GM21447 (cell line): ENCODE results near the gene GHRH.
A peak's percentile ranks its signal among the peaks of the same experiment; 100 is the strongest.

Experiments
- ATAC-seq: cut with Tn5 transposase; IDR thresholded peaks from one replicate; pipeline ENCODE4 v1.9.1; 2021; ENCODE audit not compliant: unreplicated experiment

GHRH gene

GRCh38 chr20:37291724-37292126 is 30.1 kb upstream of the GHRH start:
- ATAC-seq, result no peak

- ATAC-seq, result no peak
These were observed 28.7 kb upstream of the GHRH start for GRCh38 chr20:37290158-37290810.

- no peak for ATAC-seq
These were observed 26.5 kb upstream of the GHRH start for GRCh38 chr20:37288091-37288490.

GRCh38 chr20:37285664-37286374 is 24.2 kb upstream of the GHRH start:
- ATAC-seq, result no peak

GRCh38 chr20:37284691-37285161 is 23.1 kb upstream of the GHRH start:
- no peak for ATAC-seq

GRCh38 chr20:37283530-37284195 is 22.0 kb upstream of the GHRH start:
- no peak for ATAC-seq

GRCh38 chr20:37282556-37282955 is 20.9 kb upstream of the GHRH start:
- ATAC-seq, result no peak

- ATAC-seq, result no peak
These were observed 18.8 kb upstream of the GHRH start for GRCh38 chr20:37280403-37280802.

- no peak for ATAC-seq
These were observed 18.2 kb upstream of the GHRH start for GRCh38 chr20:37279820-37280219.

- ATAC-seq, result no peak
These were observed 17.5 kb upstream of the GHRH start for GRCh38 chr20:37278966-37279590.

- ATAC-seq, result no peak
These were observed 15.6 kb upstream of the GHRH start for GRCh38 chr20:37277253-37277593.

- ATAC-seq, result peak; percentile 73
These were observed 15.1 kb upstream of the GHRH start for GRCh38 chr20:37276494-37277252.

- ATAC-seq, result no peak
These were observed 13.4 kb upstream of the GHRH start for GRCh38 chr20:37274851-37275524.

- ATAC-seq, result no peak
These were observed 12.4 kb upstream of the GHRH start for GRCh38 chr20:37273988-37274387.

GRCh38 chr20:37271421-37271768 is 9.8 kb upstream of the GHRH start:
- no peak for ATAC-seq

- no peak for ATAC-seq
These were observed 9.2 kb upstream of the GHRH start for GRCh38 chr20:37270576-37271420.

GRCh38 chr20:37267667-37268313 is 6.2 kb upstream of the GHRH start:
- ATAC-seq, result no peak

- ATAC-seq, result no peak
These were observed 5.5 kb upstream of the GHRH start for GRCh38 chr20:37266940-37267666.
